Skeletal muscle tissue (tissue), 4 donors: ENCODE results near the gene HSP90B1. TPM values are rescaled to one million over a fixed set of nuclear protein-coding genes. Genes with fewer than 3 reads are reported as not detected.

Source experiments
- H3K27ac ChIP-seq: one replicate; pipeline ENCODE4 v1.7.0; 2013; ENCODE audit warnings: mild to moderate bottlenecking, low read depth, low read length, inconsistent platforms
- H3K27me3 ChIP-seq, 3 donors: one replicate each; pipeline ENCODE4 v1.7.0; 2013; ENCODE audit warnings: low read length in 3 of 3; ENCODE audit not compliant: control insufficient read depth in 3 of 3, insufficient read depth in 3 of 3
- H3K36me3 ChIP-seq, 3 donors: one replicate each; pipeline ENCODE4 v1.7.0; 2013; ENCODE audit warnings: low read length in 3 of 3; ENCODE audit not compliant: control insufficient read depth in 3 of 3, insufficient read depth in 3 of 3
- H3K4me1 ChIP-seq, 3 donors: one replicate each; pipeline ENCODE4 v1.7.0; 2013; ENCODE audit warnings: low read length in 3 of 3, mild to moderate bottlenecking in 3 of 3; ENCODE audit not compliant: control insufficient read depth in 3 of 3, insufficient read depth in 3 of 3
- H3K4me3 ChIP-seq, 3 donors: one replicate each; pipeline ENCODE4 v1.7.0; 2013; ENCODE audit warnings: low read length in 3 of 3
- H3K9ac ChIP-seq, 3 donors: one replicate each; pipeline ENCODE4 v1.7.0; 2013; ENCODE audit warnings: low read length in 3 of 3, mild to moderate bottlenecking in 3 of 3, moderate library complexity in 2 of 3, low read depth in 1 of 3
- H3K9me3 ChIP-seq, 3 donors: one replicate each; pipeline ENCODE4 v1.7.0; 2013; ENCODE audit warnings: low read length in 3 of 3; ENCODE audit not compliant: control insufficient read depth in 3 of 3
- total RNA-seq: library from RNA; depleted of rRNA; stranded (reverse); fragments of >200 nt; gene quantifications from one replicate; pipeline ENCODE4 v1.2.3, GENCODE V29; 2014
- donor health status: Osteomylitis.

The HSP90B1 gene
- total RNA-seq, 1 donor from 2014 or later = 216 TPM

DNA sequence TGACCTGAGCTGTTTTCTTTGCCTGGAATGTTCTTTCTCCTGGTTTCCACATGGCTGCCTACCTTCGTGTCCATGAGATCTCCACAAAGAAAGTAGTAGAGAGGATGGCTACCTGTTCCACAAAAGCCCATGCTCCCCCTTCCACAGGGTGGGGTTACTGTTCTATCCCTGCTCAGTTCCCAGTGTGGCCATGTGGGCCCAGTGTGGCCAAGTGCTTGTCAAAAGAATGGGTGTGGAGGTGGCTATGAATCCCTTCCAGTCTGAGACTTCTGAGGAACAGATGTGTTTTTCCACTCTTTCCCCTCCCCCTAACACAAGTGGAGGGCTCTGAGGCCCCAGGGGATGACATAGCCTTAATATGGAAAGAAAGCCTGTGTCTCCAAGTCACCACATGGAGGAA is 26.2 kb upstream of the HSP90B1 start:
- Histone ChIP-seq H3K27ac (no peak overlapping the region), H3K27me3 (peaks cover 0 to 3% (median 0%) of the 10 kb centered on the region in 3 donors), H3K36me3 (no peaks in the 10 kb centered on the region), H3K4me1 (no peaks in the 10 kb centered on the region), H3K9me3 (no peaks in the 10 kb centered on the region), H3K4me3 (no peak overlapping the region), H3K9ac (no peak overlapping the region)

DNA sequence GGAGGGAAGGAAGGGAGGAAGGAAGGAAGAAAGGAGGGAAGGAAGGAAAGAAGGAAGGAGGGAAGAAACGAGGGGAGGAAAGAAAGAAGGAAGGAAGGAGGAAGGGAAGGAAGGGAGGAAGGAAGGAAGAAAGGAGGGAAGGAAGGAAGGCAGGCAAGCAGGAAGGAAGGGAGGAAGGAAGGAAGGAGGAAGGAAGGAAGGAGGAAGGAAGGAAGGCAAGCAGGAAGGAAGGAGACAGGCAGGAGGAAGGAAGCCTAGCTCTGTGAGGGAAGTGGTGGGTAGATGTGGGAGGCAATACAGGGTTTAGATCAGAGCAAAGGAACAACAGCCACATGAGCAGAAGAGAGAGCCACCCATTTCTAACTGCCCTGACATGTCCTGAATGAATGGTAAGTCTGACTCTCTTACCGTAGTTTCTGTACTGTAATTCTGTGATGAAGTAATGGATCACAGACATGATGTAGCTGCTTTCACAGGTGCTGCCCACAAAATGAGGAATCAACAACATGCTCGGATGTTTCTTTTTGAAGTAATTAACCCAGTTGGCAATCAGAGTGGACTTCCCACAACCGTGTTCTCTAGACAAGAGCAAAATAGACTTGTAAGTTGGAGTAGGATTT is 24.4 kb upstream of the HSP90B1 start:
- Histone ChIP-seq H3K27me3 (peaks cover 0 to 3% (median 0%) of the 10 kb centered on the region in 3 donors), H3K4me3 (no peak overlapping the region)

DNA sequence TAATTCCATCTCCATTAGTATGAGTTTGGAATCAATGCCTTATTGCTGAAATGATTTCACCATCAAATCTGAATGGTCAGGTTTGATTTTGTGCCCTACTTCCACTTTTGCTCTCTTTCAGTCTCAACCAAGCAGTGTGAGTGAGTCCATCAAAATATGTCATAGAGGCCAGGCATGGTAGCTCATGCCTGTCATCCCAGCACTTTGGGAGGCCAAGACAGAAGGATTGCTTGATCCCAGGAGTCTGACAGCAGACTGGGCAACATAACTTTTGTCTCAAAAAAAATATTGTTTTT is 22.0 kb upstream of the HSP90B1 start:
- H3K4me3 ChIP-seq = no peak overlapping the region
- H3K36me3 ChIP-seq = no peaks in the 10 kb centered on the region
- H3K27ac ChIP-seq = no peak overlapping the region

More for the DNA sequence above, 24.4 kb upstream of the HSP90B1 start:
- no peak overlapping the region for H3K27ac ChIP-seq
- H3K36me3 ChIP-seq = no peaks in the 10 kb centered on the region
- no peaks in the 10 kb centered on the region for H3K4me1 ChIP-seq
- no peaks in the 10 kb centered on the region for H3K9me3 ChIP-seq
- no peak overlapping the region for H3K9ac ChIP-seq

DNA sequence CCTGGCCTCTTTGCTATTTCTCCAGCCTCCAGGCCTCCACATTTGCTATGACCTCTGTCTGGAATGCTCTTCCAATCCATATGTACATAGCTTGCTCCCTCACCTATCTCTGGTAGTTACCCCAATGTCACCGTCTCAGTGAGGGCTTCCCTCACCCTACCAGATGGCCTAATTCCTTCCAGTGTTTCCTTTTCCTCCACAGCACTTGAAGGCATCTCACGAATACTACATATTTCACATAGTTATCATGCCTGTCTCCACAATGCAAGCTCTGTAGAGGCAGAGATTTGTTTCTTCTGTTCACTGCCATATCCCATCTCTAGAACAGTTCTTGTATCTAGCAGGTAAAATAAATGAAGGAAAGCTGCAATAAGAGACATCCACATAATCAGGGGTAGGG is 21.3 kb upstream of the HSP90B1 start:
- H3K4me3 ChIP-seq = no peak overlapping the region
- no peaks in the 10 kb centered on the region for H3K9me3 ChIP-seq
- no peak overlapping the region for H3K27ac ChIP-seq
- H3K4me1 ChIP-seq = peaks cover 0 to 8% (median 7%) of the 10 kb centered on the region in 3 donors
- no peak overlapping the region for H3K9ac ChIP-seq
- peaks cover 0 to 3% (median 0%) of the 10 kb centered on the region in 3 donors for H3K27me3 ChIP-seq
- H3K36me3 ChIP-seq = no peaks in the 10 kb centered on the region

More for the DNA sequence above, 22.0 kb upstream of the HSP90B1 start:
- Histone ChIP-seq H3K4me1 (peaks cover 0 to 8% (median 7%) of the 10 kb centered on the region in 3 donors), H3K27me3 (peaks cover 0 to 3% (median 0%) of the 10 kb centered on the region in 3 donors), H3K9ac (no peak overlapping the region), H3K9me3 (no peaks in the 10 kb centered on the region)

DNA sequence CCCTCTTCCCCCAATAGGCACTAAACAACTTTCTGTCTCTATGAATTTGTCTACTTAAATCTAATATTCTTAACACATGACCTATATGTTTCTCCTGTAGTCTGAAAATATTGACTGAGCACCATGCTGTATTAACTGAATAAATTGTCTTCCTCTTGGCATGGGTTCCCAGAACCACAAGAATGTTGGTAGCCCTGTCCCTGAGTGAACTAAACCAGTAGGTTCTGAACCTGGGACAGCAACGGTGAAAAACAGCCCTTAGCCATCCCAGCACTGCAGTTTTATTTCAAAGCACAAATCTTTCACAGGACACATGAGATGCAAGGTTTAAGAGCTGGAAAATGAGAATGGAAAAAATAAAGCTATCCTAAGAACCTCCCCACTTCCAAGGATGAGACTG is 20.4 kb upstream of the HSP90B1 start:
- Histone ChIP-seq H3K9ac (no peak overlapping the region), H3K27ac (no peak overlapping the region), H3K4me3 (no peak overlapping the region), H3K36me3 (no peaks in the 10 kb centered on the region), H3K9me3 (no peaks in the 10 kb centered on the region), H3K27me3 (peaks cover 0 to 3% (median 0%) of the 10 kb centered on the region in 3 donors), H3K4me1 (peaks cover 0 to 8% (median 7%) of the 10 kb centered on the region in 3 donors)

DNA sequence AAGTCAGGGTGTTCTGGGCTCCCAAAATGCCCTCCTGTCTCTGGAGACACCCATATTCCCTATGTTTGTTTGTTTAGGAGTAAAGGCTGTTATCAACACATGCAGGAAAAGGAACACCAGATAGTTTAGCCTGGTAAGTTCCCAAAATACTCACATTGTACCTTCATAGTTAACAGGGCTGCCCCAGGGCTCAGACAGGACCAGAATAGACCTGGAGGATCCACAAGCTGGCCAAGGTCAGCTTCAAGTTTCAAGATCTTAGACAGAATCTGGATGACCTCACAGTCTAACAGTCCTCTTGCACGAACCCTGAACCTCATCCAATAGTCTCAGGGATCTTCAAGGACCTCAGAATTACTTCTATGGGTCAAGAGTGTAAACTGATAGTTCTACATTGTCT is 18.1 kb upstream of the HSP90B1 start:
- H3K36me3 ChIP-seq = no peaks in the 10 kb centered on the region
- H3K4me1 ChIP-seq = peaks cover 0 to 11% (median 8%) of the 10 kb centered on the region in 3 donors
- peak overlapping the region; percentile 3 for H3K27ac ChIP-seq
- H3K9me3 ChIP-seq = no peaks in the 10 kb centered on the region
- no peak overlapping the region for H3K4me3 ChIP-seq
- H3K27me3 ChIP-seq = no peaks in the 10 kb centered on the region
- H3K9ac ChIP-seq = no peak overlapping the region

DNA sequence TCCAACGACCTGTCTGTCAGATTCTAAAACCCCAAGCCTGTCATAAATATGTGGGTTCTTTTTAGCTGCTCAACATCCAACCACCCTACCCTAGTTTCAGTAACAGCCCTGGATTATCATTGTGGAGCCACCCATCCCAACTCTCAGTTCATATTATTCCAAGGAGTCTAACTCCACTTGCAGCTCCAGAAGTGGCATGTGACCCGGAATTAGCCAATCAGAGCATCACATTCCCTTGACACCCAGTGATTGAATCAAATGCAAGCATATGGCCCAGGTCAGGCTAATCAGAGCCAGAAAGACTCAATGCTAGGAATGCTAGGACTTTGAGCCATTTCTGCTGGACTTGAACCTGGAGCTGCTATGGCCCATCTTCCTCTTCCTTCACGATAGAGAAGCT is 17.1 kb upstream of the HSP90B1 start:
- Histone ChIP-seq H3K27me3 (no peaks in the 10 kb centered on the region), H3K27ac (no peak overlapping the region), H3K4me3 (no peak overlapping the region), H3K9ac (no peak overlapping the region), H3K36me3 (no peaks in the 10 kb centered on the region), H3K4me1 (peaks cover 0 to 11% (median 8%) of the 10 kb centered on the region in 3 donors), H3K9me3 (no peaks in the 10 kb centered on the region)

DNA sequence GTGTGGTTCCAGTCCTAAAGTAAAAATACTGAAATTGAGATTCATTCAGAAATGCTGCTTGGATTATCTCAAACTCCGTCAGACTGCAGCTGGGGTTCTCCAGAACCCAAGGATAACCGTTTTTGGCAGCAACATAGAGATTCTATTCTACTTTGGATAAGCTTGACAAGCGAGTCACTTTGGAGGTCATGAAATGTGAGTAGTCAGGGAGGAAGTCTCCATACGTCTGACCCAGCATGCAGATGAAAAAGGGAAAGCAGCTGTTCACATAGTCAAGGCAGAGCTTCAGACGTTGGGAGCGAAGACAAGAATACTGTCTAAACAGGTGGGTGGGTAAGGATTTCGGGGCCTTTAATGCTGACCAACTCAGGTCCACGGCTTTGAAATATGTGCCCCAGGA is 14.9 kb upstream of the HSP90B1 start:
- H3K9ac ChIP-seq = no peak overlapping the region
- no peaks in the 10 kb centered on the region for H3K36me3 ChIP-seq
- H3K9me3 ChIP-seq = no peaks in the 10 kb centered on the region
- no peaks in the 10 kb centered on the region for H3K27me3 ChIP-seq
- H3K4me1 ChIP-seq = peaks cover 0 to 11% (median 8%) of the 10 kb centered on the region in 3 donors
- H3K4me3 ChIP-seq = no peak overlapping the region
- H3K27ac ChIP-seq = no peak overlapping the region

DNA sequence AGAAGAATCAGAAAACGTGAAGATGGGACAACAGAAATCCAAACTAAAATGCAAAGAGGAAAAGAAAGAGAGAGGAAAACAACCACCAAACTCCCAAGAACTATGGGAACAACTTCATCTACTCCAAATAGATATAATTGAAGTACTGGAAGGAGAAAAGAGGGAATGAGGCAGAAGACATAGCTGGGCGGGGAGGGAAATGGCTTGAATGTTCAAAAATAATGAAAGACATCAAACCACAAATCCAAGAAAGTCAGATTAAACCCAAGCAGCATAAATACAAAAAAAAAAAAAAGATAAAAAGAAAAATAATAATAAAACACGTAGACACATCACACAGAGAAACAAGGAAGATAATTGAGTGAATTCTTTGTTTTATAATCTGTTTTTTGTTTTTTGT is 12.3 kb upstream of the HSP90B1 start:
- H3K4me3 ChIP-seq = no peak overlapping the region
- H3K27me3 ChIP-seq = no peaks in the 10 kb centered on the region
- H3K4me1 ChIP-seq = peaks cover 0 to 3% (median 0%) of the 10 kb centered on the region in 3 donors
- no peak overlapping the region for H3K27ac ChIP-seq
- H3K36me3 ChIP-seq = no peaks in the 10 kb centered on the region
- no peaks in the 10 kb centered on the region for H3K9me3 ChIP-seq
- no peak overlapping the region for H3K9ac ChIP-seq

DNA sequence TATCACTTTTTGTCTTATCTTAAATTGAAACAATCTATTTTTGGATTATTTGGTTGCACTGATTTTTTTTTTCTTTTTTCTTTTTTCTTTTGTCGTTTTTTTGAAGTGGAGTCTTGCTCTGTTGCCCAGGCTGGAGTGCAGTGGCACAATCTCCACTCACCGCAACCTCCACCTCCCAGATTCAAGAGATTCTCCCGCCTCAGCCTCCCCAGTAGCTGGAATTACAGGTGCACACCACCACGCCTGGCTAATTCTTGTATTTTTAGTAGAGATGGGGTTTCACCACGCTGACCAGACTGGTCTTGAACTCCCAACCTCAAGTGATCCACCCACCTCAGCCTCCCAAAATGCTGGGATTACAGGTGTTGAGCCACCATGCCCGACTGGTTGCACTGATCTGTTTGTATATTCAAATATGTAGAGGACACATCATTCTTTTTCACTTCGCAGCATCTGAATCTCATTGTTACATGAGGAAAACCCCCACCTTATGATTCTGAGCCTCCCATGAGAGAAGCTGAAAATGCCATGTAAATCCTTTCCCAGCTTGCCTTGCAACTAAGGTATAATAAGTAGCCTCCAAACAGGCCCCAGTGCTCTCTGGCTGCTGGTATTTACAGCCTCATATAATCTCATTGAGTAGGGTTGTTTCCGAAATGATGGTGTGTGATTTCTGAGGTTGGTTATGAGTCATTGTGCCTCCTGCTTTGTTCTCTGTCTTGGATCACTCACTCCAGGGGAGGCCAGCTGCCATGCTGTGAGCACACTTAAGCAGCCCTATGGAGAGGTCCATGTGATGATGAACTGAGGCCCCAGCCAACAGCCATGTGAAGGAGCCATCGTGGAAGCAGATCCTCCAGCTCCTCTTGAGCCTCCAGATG is 5.2 kb upstream of the HSP90B1 start:
- no peak overlapping the region for H3K4me3 ChIP-seq
- H3K4me1 ChIP-seq = peaks cover 12 to 22% (median 20%) of the 10 kb centered on the region in 3 donors

More for the DNA sequence above, 5.2 kb upstream of the HSP90B1 start:
- H3K36me3 ChIP-seq = no peaks in the 10 kb centered on the region
- H3K9me3 ChIP-seq = no peaks in the 10 kb centered on the region
- no peak overlapping the region for H3K27ac ChIP-seq
- H3K27me3 ChIP-seq = no peaks in the 10 kb centered on the region
- H3K9ac ChIP-seq = no peak overlapping the region
